Measurements from ENCODE around the gene CAMTA2.
"Not testable (repeated sequence)": the region's sequence is repeated elsewhere in the genome, so short reads cannot be mapped to it uniquely, and the experiment has no call there.

The CAMTA2 gene

GRCh38 chr17:4986951-4987766, at the start of gene CAMTA2:
Gene CAMTA2, minus strand, starts transcription at chr17:4987675. Its CDS starts 1,453 bp downstream, at chr17:4986222.
- peak; percentile 58 for DNase-seq

DNA sequence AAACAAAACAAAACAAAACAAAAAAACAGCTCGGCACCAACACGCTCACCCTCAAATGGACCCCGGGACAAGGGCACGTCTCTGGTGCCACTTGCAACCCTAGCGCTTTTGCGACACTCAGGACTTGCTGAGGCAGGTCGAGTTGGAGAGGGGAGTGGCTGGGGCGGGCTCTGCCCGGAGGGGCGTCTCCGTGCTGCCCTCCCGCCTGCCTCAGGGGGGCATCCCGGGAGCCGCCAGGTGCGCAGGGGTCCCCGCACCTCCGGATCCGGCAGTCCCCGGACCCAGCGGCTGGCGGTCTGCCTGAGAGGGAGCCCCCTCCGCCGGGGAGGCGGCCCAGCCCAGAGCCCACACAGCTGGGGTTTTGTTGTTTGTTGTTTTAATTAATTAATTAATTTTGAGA, 47.8 kb upstream of the CAMTA2 start, which contains the start of gene SLC52A1:
Gene SLC52A1, minus strand, starts transcription at position 112 of the 400 bp plus-strand sequence. CDS start 820 bp downstream, outside the sequence.
- no peak for DNase-seq

DNA sequence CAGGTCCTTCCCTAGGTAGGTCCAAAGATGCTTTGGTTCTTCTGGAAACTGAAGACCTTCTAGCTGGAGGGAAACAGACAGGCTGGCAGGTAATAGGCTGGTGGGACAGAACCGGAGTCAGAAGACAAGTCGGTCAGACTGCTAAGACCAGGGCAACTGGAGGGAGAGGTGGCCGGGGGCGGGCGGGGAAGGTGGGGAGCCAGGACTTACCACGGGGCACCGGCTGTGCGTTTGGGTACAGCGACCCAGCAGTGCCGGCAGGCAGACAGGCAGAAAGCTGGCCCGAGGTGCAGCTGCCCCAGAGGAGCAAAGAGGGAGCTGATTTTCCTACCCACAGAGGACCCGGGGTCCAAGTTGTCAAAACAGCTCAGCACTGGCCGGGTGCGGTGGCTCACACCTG, 47.2 kb upstream of the CAMTA2 start:
- DNase-seq = no peak

DNA sequence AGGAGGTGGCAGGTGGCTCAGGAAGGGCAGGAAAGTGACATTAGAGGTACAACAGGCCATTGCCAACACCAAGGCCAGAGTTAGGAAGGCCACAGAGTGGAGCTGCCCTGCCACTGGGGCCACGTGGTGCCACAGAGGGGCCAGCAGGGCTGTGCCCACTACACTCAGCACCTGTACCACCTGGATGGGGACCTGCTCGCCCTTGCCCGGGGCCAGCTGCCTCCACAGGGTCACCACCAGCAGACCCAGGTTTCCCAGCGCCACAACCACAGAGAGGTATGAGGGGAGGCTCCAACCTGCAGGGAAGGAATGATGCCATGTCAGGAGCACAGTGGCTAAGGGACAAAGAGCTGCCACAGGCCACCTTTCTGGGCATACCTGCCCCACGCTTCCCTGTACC, 46.6 kb upstream of the CAMTA2 start:
- DNase-seq = no peak

DNA sequence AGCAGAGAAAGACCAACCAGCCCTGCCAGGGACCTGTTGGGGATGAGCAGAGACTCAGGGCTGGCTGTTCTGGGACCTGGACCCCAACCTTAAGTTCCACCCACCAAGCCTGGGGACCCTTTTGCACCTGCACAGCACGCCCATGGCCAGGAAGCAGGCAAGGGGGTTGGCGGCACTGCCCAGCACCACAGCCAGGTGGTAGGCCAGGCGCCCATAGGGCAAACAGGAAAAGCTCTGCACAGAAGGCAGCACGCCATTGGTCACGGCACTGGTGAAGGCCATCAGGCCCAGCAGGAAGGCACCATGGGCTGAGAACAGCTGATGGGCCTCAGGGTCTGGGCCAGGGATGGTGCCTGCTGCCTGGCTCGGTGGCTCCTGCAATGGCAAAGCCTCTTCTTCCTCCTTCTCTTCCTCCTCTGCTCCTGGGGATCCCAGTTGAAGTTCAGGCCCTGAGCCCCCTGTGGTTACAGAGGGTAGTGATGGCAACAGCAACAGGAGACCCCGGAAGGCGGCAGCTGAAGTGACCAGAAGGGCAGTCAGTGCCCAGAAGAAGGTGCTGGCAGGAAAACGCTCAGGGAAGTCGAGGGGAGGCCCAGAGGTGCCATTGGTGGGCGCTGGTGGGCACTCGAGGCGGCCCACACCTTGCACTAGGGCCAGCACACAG, 46.0 kb upstream of the CAMTA2 start:
- no peak for DNase-seq

GRCh38 chr17:5032865-5033264, 45.4 kb upstream of the CAMTA2 start:
- DNase-seq = no peak

- peak; percentile 30 for DNase-seq
Observed at GRCh38 chr17:5031365-5032082, 44.0 kb upstream of the CAMTA2 start.

DNA sequence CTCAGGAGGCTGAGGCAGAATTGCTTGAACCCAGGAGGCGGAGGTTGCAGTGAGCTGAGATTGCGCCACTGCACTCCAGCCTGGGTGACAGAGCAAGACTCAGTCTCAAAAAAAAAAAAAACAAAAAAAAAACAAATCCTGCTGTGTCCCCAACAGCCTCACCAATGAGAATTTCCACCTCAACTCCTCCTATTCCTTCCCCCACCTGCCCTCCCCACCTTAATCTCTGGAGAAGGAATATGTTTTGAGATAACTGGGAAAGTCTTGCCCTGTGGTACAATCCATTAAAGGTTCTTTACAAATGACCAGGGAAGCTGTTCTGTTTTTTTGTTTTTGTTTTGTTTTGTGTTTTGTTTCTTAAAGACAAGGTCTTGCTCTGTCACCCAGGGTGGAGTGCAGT, 42.7 kb upstream of the CAMTA2 start:
- DNase-seq = not testable (repeated sequence)

- no peak for DNase-seq
Observed at GRCh38 chr17:5027916-5028315, 40.4 kb upstream of the CAMTA2 start.

DNA sequence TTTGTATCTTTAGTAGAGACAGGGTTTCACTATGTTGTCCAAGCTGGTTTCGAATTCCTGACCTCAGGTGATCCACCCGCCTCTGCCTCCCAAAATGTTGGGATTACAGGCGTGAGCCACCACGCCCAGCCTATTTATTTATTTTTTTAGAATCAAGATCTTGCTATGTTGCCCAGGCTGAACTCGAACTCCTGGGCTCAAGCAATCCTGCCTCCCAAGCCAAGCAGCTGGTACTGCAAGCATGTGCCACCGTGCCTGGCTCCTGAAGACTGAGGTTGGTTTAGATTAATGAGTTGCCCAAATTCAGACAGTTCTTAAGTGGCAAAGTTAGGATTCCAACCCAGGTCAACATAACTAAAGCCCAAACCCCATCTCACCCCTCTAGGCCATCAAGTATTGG, 39.8 kb upstream of the CAMTA2 start:
- DNase-seq = no peak

GRCh38 chr17:5024604-5025003, 37.1 kb upstream of the CAMTA2 start:
- DNase-seq = no peak

- no peak for DNase-seq
Observed at GRCh38 chr17:5023588-5024147, 36.2 kb upstream of the CAMTA2 start.

DNA sequence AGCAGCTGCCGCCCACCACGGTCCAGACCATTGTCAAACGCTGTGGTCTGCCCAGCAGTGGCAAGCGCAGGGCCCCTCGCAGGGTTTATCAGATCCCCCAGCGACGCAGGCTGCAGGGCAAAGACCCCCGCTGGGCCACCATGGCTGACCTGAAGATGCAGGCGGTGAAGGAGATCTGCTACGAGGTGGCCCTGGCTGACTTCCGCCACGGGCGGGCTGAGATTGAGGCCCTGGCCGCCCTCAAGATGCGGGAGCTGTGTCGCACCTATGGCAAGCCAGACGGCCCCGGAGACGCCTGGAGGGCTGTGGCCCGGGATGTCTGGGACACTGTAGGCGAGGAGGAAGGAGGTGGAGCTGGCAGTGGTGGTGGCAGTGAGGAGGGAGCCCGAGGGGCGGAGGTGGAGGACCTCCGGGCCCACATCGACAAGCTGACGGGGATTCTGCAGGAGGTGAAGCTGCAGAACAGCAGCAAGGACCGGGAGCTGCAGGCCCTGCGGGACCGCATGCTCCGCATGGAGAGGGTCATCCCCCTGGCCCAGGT, 34.8 kb upstream of the CAMTA2 start:
- no peak for DNase-seq

DNA sequence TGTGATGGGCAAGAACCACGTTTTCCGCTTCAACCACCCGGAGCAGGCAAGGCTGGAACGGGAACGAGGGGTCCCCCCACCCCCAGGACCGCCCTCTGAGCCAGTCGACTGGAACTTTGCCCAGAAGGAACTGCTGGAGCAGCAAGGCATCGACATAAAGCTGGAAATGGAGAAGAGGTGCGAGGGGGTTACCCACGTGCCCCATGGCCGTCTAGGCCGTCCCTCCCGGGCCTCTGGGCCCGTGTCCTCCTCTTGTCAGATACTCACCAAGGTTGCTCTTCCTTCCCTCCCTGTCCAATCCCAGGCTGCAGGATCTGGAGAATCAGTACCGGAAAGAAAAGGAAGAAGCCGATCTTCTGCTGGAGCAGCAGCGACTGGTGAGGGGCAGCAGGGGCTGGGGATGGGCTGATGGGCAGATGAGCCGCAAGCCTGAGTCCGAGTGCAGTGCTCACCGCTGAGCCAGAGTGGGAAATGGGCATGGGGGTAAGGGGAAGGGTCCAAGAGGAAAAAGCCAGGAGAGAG, 33.1 kb upstream of the CAMTA2 start:
- DNase-seq = no peak

DNA sequence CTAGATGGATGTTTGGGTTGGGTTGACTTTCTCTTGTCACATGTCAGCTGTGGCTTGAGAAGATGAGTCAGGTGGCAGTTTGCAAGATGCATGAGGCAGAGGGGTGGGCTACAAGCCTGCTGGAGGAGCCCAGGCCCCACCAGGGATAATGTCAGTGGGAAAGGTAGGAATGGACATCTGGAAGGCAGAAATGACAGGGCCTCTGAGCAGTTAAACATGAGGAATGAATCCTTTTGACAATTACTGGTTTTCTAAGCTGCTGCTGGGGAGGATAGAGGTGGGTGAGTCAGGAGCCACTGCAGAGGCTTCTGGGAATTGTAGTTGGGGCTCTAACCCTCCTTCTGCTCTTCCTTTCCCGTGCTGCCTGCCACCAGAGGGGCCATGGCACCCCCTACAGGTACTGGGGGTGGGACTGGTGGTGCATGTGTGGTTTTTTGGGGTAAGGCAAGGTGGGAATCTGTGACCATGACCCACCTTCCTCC, 32.0 kb upstream of the CAMTA2 start:
- DNase-seq = no peak

DNA sequence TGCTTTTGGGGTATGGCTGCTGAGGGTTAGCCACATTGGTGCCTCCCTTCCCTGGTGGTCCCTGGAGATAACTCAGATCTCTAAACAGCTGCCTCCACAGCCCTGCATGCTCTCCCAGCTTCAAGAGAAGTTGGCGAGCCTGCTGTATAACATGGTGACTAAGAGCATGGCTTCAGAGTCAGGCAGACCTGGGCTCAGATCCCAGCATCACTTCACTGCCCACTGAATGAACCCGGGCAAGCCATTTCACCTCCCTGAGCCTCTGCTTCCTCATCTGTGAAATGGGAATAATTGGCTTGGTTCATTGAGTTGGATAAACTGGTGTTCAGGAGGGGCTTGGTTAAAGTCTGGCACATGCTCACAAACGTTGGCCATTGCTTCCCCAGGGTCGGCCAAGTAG, 26.9 kb upstream of the CAMTA2 start:
- DNase-seq = no peak

- no peak for DNase-seq
Observed at GRCh38 chr17:5011928-5012327, 24.5 kb upstream of the CAMTA2 start.

DNA sequence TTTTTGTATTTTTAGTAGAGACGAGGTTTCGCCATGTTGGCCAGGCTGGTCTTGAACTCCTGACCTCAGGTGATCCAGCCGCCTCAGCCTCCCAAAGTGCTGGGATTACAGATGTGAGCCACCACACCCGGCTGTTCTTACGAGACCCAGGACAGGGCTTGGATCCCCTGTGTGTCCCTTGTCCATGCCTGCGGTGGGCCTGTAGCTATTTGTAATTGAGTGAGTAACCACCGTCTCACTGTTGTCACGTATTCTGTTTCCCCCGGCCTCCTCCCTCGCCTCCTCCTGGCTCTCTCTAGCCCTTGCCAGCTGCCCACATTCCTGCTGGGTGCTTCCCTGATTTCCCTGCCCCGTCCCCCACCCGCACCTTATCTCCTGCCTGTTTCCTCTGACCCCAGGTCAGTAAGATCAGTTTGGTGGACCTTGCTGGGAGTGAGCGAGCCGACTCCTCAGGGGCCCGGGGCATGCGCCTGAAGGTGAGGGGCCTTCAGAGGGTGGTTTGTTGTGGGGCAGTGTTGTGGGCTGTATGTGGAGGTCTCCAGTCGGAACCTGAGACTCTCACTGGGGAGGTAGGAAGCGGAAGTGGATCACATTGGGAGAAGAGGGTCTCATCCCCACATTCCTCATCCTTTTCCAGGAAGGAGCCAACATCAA, 15.9 kb upstream of the CAMTA2 start:
- no peak for DNase-seq

- no peak for DNase-seq
Observed at GRCh38 chr17:5002121-5002788, 14.8 kb upstream of the CAMTA2 start.

GRCh38 chr17:5000237-5000639, 12.8 kb upstream of the CAMTA2 start:
- DNase-seq = no peak

DNA sequence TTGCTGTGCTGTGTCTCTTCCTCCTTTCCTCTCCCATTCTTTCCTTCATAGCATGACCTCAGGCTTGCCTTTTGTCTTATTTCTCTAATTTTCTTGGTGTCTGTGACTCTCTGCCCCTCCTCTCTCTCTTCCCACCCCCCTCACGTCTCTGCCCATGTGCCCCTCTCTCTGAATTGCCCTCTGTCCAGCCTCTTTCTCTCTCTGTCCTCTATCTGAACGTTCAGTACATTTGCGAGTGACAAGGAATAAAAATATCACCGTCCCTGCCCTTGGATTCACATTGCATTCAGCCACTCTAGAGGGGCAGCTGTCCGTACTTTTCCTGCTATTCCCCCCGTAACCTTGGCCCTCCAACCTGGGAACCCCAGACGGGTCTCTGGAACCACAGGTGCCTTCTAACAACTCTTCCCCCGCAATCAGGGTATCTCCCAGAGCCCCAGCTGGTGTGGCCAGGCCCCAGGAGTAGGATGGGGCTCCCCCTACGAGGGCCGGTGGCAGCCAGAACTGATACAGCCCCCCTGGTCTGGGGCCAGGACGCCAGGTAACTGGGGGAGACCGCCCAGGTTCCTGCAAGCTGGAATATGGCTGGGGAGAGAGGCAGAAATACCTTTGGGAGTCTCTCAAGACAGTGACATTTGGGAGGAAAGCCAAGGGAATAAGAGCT, 12.1 kb upstream of the CAMTA2 start:
- no peak for DNase-seq

All from KG1 (cell line).